ENCODE results near the gene CD81.

DNA sequence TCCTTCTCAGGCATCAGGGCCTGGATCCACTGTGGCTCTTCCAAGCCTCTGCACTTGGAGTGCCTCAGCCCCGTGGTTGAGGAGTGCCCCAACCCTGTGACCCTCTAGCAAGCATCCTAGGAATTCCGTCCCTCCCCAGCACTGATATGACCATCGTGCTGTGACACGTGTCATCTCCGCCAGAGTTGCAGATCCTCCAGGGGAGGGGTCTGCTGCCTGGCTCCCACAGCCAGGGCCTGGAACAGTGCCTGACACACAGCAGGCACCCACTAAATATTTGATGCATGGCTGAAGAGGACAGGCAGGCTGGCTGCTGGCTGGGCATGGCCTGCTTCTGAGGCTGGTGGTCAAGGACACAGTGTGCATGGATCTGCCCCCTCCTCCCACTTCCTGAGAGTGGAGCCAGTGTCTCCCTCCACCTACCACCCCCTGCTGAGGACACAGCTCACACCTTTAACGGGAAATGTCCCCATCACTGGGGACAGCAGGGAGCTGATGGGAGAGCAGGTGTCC lies 1.7 kb upstream of the CD81 start:
- TF ChIP-seq, protein P1, sequence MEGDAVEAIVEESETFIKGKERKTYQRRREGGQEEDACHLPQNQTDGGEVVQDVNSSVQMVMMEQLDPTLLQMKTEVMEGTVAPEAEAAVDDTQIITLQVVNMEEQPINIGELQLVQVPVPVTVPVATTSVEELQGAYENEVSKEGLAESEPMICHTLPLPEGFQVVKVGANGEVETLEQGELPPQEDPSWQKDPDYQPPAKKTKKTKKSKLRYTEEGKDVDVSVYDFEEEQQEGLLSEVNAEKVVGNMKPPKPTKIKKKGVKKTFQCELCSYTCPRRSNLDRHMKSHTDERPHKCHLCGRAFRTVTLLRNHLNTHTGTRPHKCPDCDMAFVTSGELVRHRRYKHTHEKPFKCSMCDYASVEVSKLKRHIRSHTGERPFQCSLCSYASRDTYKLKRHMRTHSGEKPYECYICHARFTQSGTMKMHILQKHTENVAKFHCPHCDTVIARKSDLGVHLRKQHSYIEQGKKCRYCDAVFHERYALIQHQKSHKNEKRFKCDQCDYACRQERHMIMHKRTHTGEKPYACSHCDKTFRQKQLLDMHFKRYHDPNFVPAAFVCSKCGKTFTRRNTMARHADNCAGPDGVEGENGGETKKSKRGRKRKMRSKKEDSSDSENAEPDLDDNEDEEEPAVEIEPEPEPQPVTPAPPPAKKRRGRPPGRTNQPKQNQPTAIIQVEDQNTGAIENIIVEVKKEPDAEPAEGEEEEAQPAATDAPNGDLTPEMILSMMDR (IDR thresholded peaks at IDR 0.05) = no peak
- TF ChIP-seq POLR2AphosphoS5 (IDR thresholded peaks at IDR 0.05) = no peak

Data from suprapubic skin (tissue), 3 donors.